ENCODE measurements around the gene CACNA1G. TPM values are rescaled to one million over a fixed set of nuclear protein-coding genes. Genes with fewer than 3 reads are reported as not detected.
A peak's percentile ranks its signal among the peaks of the same experiment; 100 is the strongest.

The CACNA1G gene
- total and polyA plus RNA-seq, 2 donors from 2014 or later = 0.06 TPM; not detected in 1

GRCh38 chr17:50626037-50626574 lies 65.6 kb downstream of the CACNA1G start:
- peaks cover 0 to 11% (median 3%) of the 10 kb centered on the region in 3 donors for H3K4me1 ChIP-seq (ENCODE audit: control insufficient read depth in 2 of 3, insufficient read depth in 2 of 3, low read depth in 1 of 3, low read length in 3 of 3)
- H3K4me3 ChIP-seq (ENCODE audit: low read length in 3 of 3) = no peak overlapping the region
- H3K36me3 ChIP-seq (ENCODE audit: control insufficient read depth in 2 of 3, insufficient read depth in 3 of 3, low read length in 3 of 3) = no peaks in the 10 kb centered on the region
- no peak overlapping the region for H3K27ac ChIP-seq (ENCODE audit: low read depth in 2 of 2, low read length in 2 of 2)
- intact Hi-C loops (cut with DNase I) = loop anchor here (5.0 kb wide), 1 partner anchor 79 kb away; the partner anchor contains the start of gene SPATA20
- DNase-seq (peak; percentile 80 to 88 (median 86)), FAIRE-seq (no peak)
- no peak overlapping the region for H3K9ac ChIP-seq (ENCODE audit: low read length in 3 of 3)
- H3K9me3 ChIP-seq (ENCODE audit: control insufficient read depth in 2 of 3, insufficient read depth in 1 of 3, low read length in 3 of 3) = no peaks in the 10 kb centered on the region
- peak; percentile 75 for TF ChIP-seq CTCF (IDR thresholded peaks at IDR 0.05; ENCODE audit: borderline replicate concordance, extremely low read depth, insufficient read depth)
- no peaks in the 10 kb centered on the region for H3K27me3 ChIP-seq (ENCODE audit: control insufficient read depth, insufficient read depth, low read length)

GRCh38 chr17:50627036-50627781 lies 66.7 kb downstream of the CACNA1G start:
- H3K9ac ChIP-seq (ENCODE audit: low read length in 3 of 3) = no peak overlapping the region
- peaks cover 0 to 11% (median 3%) of the 10 kb centered on the region in 3 donors for H3K4me1 ChIP-seq (ENCODE audit: control insufficient read depth in 2 of 3, insufficient read depth in 2 of 3, low read depth in 1 of 3, low read length in 3 of 3)
- H3K27me3 ChIP-seq (ENCODE audit: control insufficient read depth, insufficient read depth, low read length) = no peaks in the 10 kb centered on the region
- H3K9me3 ChIP-seq (ENCODE audit: control insufficient read depth in 2 of 3, insufficient read depth in 1 of 3, low read length in 3 of 3) = no peaks in the 10 kb centered on the region
- H3K27ac ChIP-seq (ENCODE audit: low read depth in 2 of 2, low read length in 2 of 2) = no peak overlapping the region
- intact Hi-C loops (cut with DNase I) = loop anchor here (5.0 kb wide), 1 partner anchor 80 kb away; the partner anchor contains the start of gene SPATA20
- no peaks in the 10 kb centered on the region for H3K36me3 ChIP-seq (ENCODE audit: control insufficient read depth in 2 of 3, insufficient read depth in 3 of 3, low read length in 3 of 3)
- TF ChIP-seq CTCF (IDR thresholded peaks at IDR 0.05; ENCODE audit: borderline replicate concordance, extremely low read depth, insufficient read depth) = no peak
- DNase-seq (peak in 1 of 5 donors; percentile 13), FAIRE-seq (no peak)
- no peak overlapping the region for H3K4me3 ChIP-seq (ENCODE audit: low read length in 3 of 3)

GRCh38 chr17:50627782-50628601 lies 67.5 kb downstream of the CACNA1G start:
- no peak overlapping the region for H3K4me3 ChIP-seq (ENCODE audit: low read length in 3 of 3)
- intact Hi-C loops (cut with DNase I) = loop anchor here (5.0 kb wide), 1 partner anchor 81 kb away; the partner anchor contains the start of gene SPATA20
- FAIRE-seq (no peak), DNase-seq (peak; percentile 73 to 84 (median 78))
- H3K4me1 ChIP-seq (ENCODE audit: control insufficient read depth in 2 of 3, insufficient read depth in 2 of 3, low read depth in 1 of 3, low read length in 3 of 3) = peaks cover 0 to 11% (median 3%) of the 10 kb centered on the region in 3 donors
- no peaks in the 10 kb centered on the region for H3K9me3 ChIP-seq (ENCODE audit: control insufficient read depth in 2 of 3, insufficient read depth in 1 of 3, low read length in 3 of 3)
- H3K27ac ChIP-seq (ENCODE audit: low read depth in 2 of 2, low read length in 2 of 2) = peak overlapping the region; percentile 17 to 44
- H3K36me3 ChIP-seq (ENCODE audit: control insufficient read depth in 2 of 3, insufficient read depth in 3 of 3, low read length in 3 of 3) = no peaks in the 10 kb centered on the region
- TF ChIP-seq CTCF (IDR thresholded peaks at IDR 0.05; ENCODE audit: borderline replicate concordance, extremely low read depth, insufficient read depth) = no peak
- H3K27me3 ChIP-seq (ENCODE audit: control insufficient read depth, insufficient read depth, low read length) = no peaks in the 10 kb centered on the region
- H3K9ac ChIP-seq (ENCODE audit: low read length in 3 of 3) = no peak overlapping the region

Measured in kidney (tissue), 14 donors.